H1 (cell line): ENCODE measurements around the gene TMEM255B.

ENCODE experiments used
- CBX5 ChIP-seq: fragments of 300-800, 300-1000 bp; sonication (generic); IDR thresholded peaks from 2 replicates; pipeline ENCODE4 v1.7.1; 2016; ENCODE audit warnings: antibody characterized with exemption, low read length, low read depth
- NANOG ChIP-seq: IDR thresholded peaks from 2 replicates; pipeline ENCODE4 v1.6.1; 2011; ENCODE audit warnings: low read length, low read depth, mild to moderate bottlenecking, inconsistent platforms; ENCODE audit not compliant: insufficient read depth, poor library complexity, severe bottlenecking
- POLR2A ChIP-seq, 2 experiments: IDR thresholded peaks; 1 replicate in 1 of 2; 2 replicates in 1 of 2; pipeline ENCODE4 v1.6.1; 2011; ENCODE audit warnings: low read depth in 2 of 2, low read length in 2 of 2, mild to moderate bottlenecking in 2 of 2; ENCODE audit errors: control extremely low read depth in 1 of 2
- POLR2AphosphoS5 ChIP-seq: IDR thresholded peaks from 2 replicates; pipeline ENCODE4 v1.6.1; 2011; ENCODE audit warnings: low read depth, low read length
- SP4 ChIP-seq: IDR thresholded peaks from 2 replicates; pipeline ENCODE4 v1.6.1; 2012; ENCODE audit warnings: low read length, inconsistent platforms
- SUZ12 ChIP-seq: fragments of 200-600 bp; sonication (generic); IDR thresholded peaks from 2 replicates; pipeline ENCODE4 v1.6.1; 2012; ENCODE audit warnings: mild to moderate bottlenecking, inconsistent platforms, low read length, moderate library complexity, mixed read lengths
- TF ChIP-seq, protein P1 (sequence below), 3 experiments: IDR thresholded peaks; 1 replicate in 2 of 3; 2 replicates in 1 of 3; pipeline versions ENCODE4 v1.5.1 to v1.6.1; 2011; ENCODE audit warnings: low read length in 3 of 3, mild to moderate bottlenecking in 3 of 3, inconsistent platforms in 2 of 3, low read depth in 1 of 3, moderate library complexity in 1 of 3; ENCODE audit not compliant: insufficient read depth in 1 of 3; ENCODE audit errors: control extremely low read depth in 1 of 3
- TF ChIP-seq, protein P2 (sequence below): IDR thresholded peaks from 2 replicates; pipeline ENCODE4 v1.6.1; 2012; ENCODE audit warnings: inconsistent platforms
- TF ChIP-seq, protein P3 (sequence below): IDR thresholded peaks from 2 replicates; pipeline ENCODE4 v1.6.1; 2012; ENCODE audit warnings: low read length, inconsistent platforms

DNA sequence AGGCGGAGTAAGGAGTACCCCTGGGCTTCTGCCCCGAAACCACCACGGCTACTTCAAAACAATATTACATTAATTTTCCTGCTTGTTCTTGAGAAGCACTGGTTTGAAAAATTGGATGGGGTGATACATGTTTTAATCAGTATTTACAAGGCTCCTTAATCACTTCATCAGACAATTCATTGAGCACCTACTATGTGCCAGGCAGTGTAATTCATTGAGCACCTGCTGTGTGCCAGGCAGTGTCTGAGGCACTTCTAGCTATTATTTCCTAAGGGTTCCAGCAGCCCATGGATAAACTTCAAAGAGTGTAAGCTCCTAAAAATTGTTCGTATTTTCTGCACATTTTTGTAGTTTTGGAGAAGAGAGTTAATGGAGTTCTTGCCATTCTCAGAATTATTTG lies 106.4 kb downstream of the TMEM255B start:
- TF ChIP-seq, protein P1, sequence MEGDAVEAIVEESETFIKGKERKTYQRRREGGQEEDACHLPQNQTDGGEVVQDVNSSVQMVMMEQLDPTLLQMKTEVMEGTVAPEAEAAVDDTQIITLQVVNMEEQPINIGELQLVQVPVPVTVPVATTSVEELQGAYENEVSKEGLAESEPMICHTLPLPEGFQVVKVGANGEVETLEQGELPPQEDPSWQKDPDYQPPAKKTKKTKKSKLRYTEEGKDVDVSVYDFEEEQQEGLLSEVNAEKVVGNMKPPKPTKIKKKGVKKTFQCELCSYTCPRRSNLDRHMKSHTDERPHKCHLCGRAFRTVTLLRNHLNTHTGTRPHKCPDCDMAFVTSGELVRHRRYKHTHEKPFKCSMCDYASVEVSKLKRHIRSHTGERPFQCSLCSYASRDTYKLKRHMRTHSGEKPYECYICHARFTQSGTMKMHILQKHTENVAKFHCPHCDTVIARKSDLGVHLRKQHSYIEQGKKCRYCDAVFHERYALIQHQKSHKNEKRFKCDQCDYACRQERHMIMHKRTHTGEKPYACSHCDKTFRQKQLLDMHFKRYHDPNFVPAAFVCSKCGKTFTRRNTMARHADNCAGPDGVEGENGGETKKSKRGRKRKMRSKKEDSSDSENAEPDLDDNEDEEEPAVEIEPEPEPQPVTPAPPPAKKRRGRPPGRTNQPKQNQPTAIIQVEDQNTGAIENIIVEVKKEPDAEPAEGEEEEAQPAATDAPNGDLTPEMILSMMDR (IDR thresholded peaks at IDR 0.05; ENCODE audit: control extremely low read depth in 1 of 3, insufficient read depth in 1 of 3, low read depth in 1 of 3, low read length in 3 of 3), result no peak
- TF ChIP-seq SP4 (no peak), CBX5 (no peak), SUZ12 (no peak), POLR2AphosphoS5 (no peak), NANOG (no peak), POLR2A (IDR thresholded peaks at IDR 0.05; ENCODE audit: control extremely low read depth in 1 of 2, low read depth in 2 of 2, low read length in 2 of 2) (no peak)
- TF ChIP-seq, protein P2, sequence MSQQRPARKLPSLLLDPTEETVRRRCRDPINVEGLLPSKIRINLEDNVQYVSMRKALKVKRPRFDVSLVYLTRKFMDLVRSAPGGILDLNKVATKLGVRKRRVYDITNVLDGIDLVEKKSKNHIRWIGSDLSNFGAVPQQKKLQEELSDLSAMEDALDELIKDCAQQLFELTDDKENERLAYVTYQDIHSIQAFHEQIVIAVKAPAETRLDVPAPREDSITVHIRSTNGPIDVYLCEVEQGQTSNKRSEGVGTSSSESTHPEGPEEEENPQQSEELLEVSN, result no peak
- TF ChIP-seq, protein P3, sequence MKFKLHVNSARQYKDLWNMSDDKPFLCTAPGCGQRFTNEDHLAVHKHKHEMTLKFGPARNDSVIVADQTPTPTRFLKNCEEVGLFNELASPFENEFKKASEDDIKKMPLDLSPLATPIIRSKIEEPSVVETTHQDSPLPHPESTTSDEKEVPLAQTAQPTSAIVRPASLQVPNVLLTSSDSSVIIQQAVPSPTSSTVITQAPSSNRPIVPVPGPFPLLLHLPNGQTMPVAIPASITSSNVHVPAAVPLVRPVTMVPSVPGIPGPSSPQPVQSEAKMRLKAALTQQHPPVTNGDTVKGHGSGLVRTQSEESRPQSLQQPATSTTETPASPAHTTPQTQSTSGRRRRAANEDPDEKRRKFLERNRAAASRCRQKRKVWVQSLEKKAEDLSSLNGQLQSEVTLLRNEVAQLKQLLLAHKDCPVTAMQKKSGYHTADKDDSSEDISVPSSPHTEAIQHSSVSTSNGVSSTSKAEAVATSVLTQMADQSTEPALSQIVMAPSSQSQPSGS, result no peak
